Right ventricle myocardium inferior (tissue), 1 donor: ENCODE measurements around the gene PARS2. TPM values are rescaled to one million over a fixed set of nuclear protein-coding genes. Genes with fewer than 3 reads are reported as not detected.

ENCODE experiments used
- ATAC-seq: fragments of 200-7000 bp; cut with Tn5 transposase; one replicate; pipeline ENCODE4 v1.9.1; 2020; ENCODE audit warnings: mild to moderate bottlenecking, moderate library complexity
- DNase-seq: peaks from one replicate; pipeline ENCODE4 v3.0.0; 2021; ENCODE audit errors: missing footprints
- intact Hi-C: fragments of 100-400 bp; cut with DNase I; formaldehyde crosslinking; loops from one replicate; pipeline ENCODE4 v1.11.0; 2022
- long read RNA-seq: library from polyadenylated mRNA; unstranded; transcript quantifications from one replicate; pipeline ENCODE4 v2.0.0, GENCODE V29; 2021
- total RNA-seq: library from RNA; stranded (reverse); fragmentation: NEBNext Ultra II Directional; extraction: Animal tissue kit (Norgen Biotek cat#: 25700); gene quantifications from one replicate; pipeline ENCODE4 v1.2.1, GENCODE V29; 2021
- donor health status: DM: no; HTN: yes; CAD: no; lungs with severe emphysema.

Gene PARS2
- total RNA-seq: 4.2 TPM
- long read RNA-seq, transcript PARS2-201 (2 exons, 2,347 nt): major isoform, 7 of 9 reads
- long read RNA-seq, partial matches to known transcripts: 0 of 9 reads
- long read RNA-seq, other reads (novel, unspliced or antisense): 2 of 9 reads

- intact Hi-C loops: loop anchor here (5.0 to 10.0 kb wide), 2 partner anchors 47 to 820 kb away; partner anchors contain the start of genes IFT25, LRRC42 and TTC4
- DNase-seq: peak; percentile 98
- peak; percentile 100 for ATAC-seq
These were observed at the start of gene PARS2 for GRCh38 chr1:54764133-54764921. PARS2 (minus strand) TSS chr1:54764523; CDS start chr1:54759161, 5,362 bp downstream.

GRCh38 chr1:54814126-54814498, 49.8 kb upstream of the PARS2 start:
- ATAC-seq (no peak), DNase-seq (no peak)
- intact Hi-C loops: loop anchor here (5.0 to 10.0 kb wide), 3 partner anchors 319 to 952 kb away; no protein-coding TSS in a partner anchor

GRCh38 chr1:54813485-54814125, 49.3 kb upstream of the PARS2 start:
- DNase-seq (no peak), ATAC-seq (no peak)
- intact Hi-C loops: loop anchor here (5.0 to 10.0 kb wide), 3 partner anchors 319 to 951 kb away; no protein-coding TSS in a partner anchor

- no peak for DNase-seq
- ATAC-seq: no peak
- intact Hi-C loops: loop anchor here (5.0 to 10.0 kb wide), 3 partner anchors 318 to 951 kb away; no protein-coding TSS in a partner anchor
These were observed 48.6 kb upstream of the PARS2 start for GRCh38 chr1:54812801-54813484.

- intact Hi-C loops: loop anchor here (5.0 to 10.0 kb wide), 3 partner anchors 317 to 950 kb away; no protein-coding TSS in a partner anchor
- DNase-seq: no peak
- no peak for ATAC-seq
These were observed 47.7 kb upstream of the PARS2 start for GRCh38 chr1:54811739-54812655.

- intact Hi-C loops: loop anchor here (5.0 to 10.0 kb wide), 3 partner anchors 316 to 949 kb away; no protein-coding TSS in a partner anchor
- ATAC-seq (no peak), DNase-seq (no peak)
These were observed 46.7 kb upstream of the PARS2 start for GRCh38 chr1:54811066-54811465.

- DNase-seq (no peak), ATAC-seq (peak; percentile 73)
- intact Hi-C loops: loop anchor here (5.0 to 10.0 kb wide), 3 partner anchors 316 to 948 kb away; no protein-coding TSS in a partner anchor
These were observed 46.0 kb upstream of the PARS2 start for GRCh38 chr1:54810153-54810942.

- DNase-seq (no peak), ATAC-seq (no peak)
- intact Hi-C loops: loop anchor here (5.0 to 10.0 kb wide), 3 partner anchors 315 to 947 kb away; no protein-coding TSS in a partner anchor
These were observed 45.3 kb upstream of the PARS2 start for GRCh38 chr1:54809496-54810074.

- intact Hi-C loops: no loop called here
- DNase-seq (no peak), ATAC-seq (no peak)
These were observed 44.3 kb upstream of the PARS2 start for GRCh38 chr1:54808443-54809207.

- DNase-seq: no peak
- ATAC-seq: no peak
- intact Hi-C loops: no loop called here
These were observed 43.4 kb upstream of the PARS2 start for GRCh38 chr1:54807756-54808155.

GRCh38 chr1:54806931-54807611, 42.7 kb upstream of the PARS2 start:
- intact Hi-C loops: no loop called here
- DNase-seq (no peak), ATAC-seq (no peak)

- ATAC-seq: no peak
- no peak for DNase-seq
- intact Hi-C loops: no loop called here
These were observed 41.7 kb upstream of the PARS2 start for GRCh38 chr1:54805981-54806381.

GRCh38 chr1:54805466-54805865, 41.1 kb upstream of the PARS2 start:
- no peak for ATAC-seq
- intact Hi-C loops: no loop called here
- DNase-seq: no peak

GRCh38 chr1:54804471-54805132, 40.3 kb upstream of the PARS2 start:
- intact Hi-C loops: no loop called here
- DNase-seq: no peak
- no peak for ATAC-seq
